ENCODE results near the gene UBE3A.

UBE3A gene

DNA sequence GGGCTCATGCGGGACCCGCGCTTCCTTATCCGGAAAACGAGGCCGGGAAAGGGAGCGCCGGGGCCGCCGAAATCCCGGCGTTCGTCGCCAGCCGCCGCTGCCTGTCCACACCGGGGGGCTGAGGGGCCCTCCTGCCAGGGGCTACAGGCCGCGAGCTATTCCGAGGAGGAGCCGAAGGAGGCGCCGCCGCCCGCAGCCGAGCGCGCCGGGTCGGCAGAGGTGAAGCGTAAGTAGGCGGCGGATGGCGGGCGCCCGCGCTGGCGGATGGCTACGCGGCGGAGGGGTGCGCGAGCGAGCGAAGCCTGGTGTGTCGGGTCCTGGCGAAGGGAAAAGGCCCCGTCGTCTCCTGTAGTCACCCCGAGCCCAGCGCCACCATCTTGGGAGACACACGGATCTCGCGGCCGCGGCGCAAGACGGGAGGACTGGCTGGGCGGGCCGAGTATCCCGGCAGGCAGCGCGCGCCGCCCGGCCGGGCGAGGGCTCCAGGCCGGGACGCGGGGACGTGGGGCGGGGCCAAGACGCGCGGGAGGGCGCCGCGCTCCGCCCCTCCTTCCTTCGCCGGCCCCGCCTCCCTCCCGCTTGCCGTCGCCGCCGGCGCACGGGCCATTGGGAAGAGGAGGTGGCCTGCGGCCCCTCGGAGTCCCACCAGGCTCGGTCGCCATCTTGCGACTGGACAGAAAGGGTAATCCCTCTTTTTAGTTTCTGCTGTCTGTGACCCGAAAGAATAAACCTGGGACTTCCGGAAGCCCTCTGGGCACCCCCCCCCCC lies at the start of gene UBE3A:
Gene UBE3A, minus strand, starts transcription at position 424 of the 768 bp plus-strand sequence. CDS start 29,917 bp downstream, outside the sequence.
- H3K9me2 ChIP-seq (ENCODE audit: low read depth, low read length) = no peaks in the 10 kb centered on the region
- peaks cover 47% of the 10 kb centered on the region for H3K79me2 ChIP-seq (ENCODE audit: insufficient read depth, low read length)
- H3K4me3 ChIP-seq (ENCODE audit: low read depth, low read length, poor library complexity, severe bottlenecking) = peak within 1 kb of the TSS; percentile 86
- no peaks in the 10 kb centered on the region for H3F3A ChIP-seq (ENCODE audit: insufficient read depth, low read length)
- H3K27me3 ChIP-seq (ENCODE audit: insufficient read depth, low read length) = no peaks in the 10 kb centered on the region
- peaks cover 6% of the 10 kb centered on the region; the same call in 1 of the 2 replicates for H3K9me3 ChIP-seq (ENCODE audit: low read length)
- H3K36me3 ChIP-seq (ENCODE audit: insufficient read depth, low read length) = peaks cover 24% of the 10 kb centered on the region
- H3K4me2 ChIP-seq (ENCODE audit: low read length) = peak within 1 kb of the TSS; percentile 90
- H4K20me1 ChIP-seq (ENCODE audit: insufficient read depth, low read length) = no peaks in the 10 kb centered on the region
- peak within 1 kb of the TSS; percentile 86 for H3K9ac ChIP-seq (ENCODE audit: low read length)
- peaks cover 26% of the 10 kb centered on the region for H3K4me1 ChIP-seq (ENCODE audit: insufficient read depth, low read length, severe bottlenecking)
- H2AFZ ChIP-seq (ENCODE audit: low read length) = peak within 1 kb of the TSS; percentile 2; the same call in 1 of the 2 replicates
- peak within 1 kb of the TSS; percentile 62 for H3K27ac ChIP-seq (ENCODE audit: low read depth, low read length, poor library complexity, severe bottlenecking)
- no peak for TF ChIP-seq EZH2 (IDR thresholded peaks at IDR 0.05; ENCODE audit: borderline replicate concordance, low read length)
- TF ChIP-seq, protein P1, sequence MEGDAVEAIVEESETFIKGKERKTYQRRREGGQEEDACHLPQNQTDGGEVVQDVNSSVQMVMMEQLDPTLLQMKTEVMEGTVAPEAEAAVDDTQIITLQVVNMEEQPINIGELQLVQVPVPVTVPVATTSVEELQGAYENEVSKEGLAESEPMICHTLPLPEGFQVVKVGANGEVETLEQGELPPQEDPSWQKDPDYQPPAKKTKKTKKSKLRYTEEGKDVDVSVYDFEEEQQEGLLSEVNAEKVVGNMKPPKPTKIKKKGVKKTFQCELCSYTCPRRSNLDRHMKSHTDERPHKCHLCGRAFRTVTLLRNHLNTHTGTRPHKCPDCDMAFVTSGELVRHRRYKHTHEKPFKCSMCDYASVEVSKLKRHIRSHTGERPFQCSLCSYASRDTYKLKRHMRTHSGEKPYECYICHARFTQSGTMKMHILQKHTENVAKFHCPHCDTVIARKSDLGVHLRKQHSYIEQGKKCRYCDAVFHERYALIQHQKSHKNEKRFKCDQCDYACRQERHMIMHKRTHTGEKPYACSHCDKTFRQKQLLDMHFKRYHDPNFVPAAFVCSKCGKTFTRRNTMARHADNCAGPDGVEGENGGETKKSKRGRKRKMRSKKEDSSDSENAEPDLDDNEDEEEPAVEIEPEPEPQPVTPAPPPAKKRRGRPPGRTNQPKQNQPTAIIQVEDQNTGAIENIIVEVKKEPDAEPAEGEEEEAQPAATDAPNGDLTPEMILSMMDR (IDR thresholded peaks at IDR 0.05; ENCODE audit: low read length) = peak; percentile 7; the same call in 1 of the 2 replicates

- Histone ChIP-seq H3K36me3 (ENCODE audit: insufficient read depth, low read length) (no peaks in the 10 kb centered on the region), H3K79me2 (ENCODE audit: insufficient read depth, low read length) (no peaks in the 10 kb centered on the region), H3K9me3 (ENCODE audit: low read length) (no peaks in the 10 kb centered on the region), H3K4me3 (ENCODE audit: low read depth, low read length, poor library complexity, severe bottlenecking) (no peak overlapping the region), H2AFZ (ENCODE audit: low read length) (no peak overlapping the region), H3K27ac (ENCODE audit: low read depth, low read length, poor library complexity, severe bottlenecking) (no peak overlapping the region), H4K20me1 (ENCODE audit: insufficient read depth, low read length) (no peaks in the 10 kb centered on the region), H3K4me2 (ENCODE audit: low read length) (no peak overlapping the region), H3K9me2 (ENCODE audit: low read depth, low read length) (no peaks in the 10 kb centered on the region), H3K4me1 (ENCODE audit: insufficient read depth, low read length, severe bottlenecking) (no peaks in the 10 kb centered on the region), H3F3A (ENCODE audit: insufficient read depth, low read length) (no peaks in the 10 kb centered on the region), H3K27me3 (ENCODE audit: insufficient read depth, low read length) (no peaks in the 10 kb centered on the region), H3K9ac (ENCODE audit: low read length) (no peak overlapping the region)
- TF ChIP-seq EZH2 (IDR thresholded peaks at IDR 0.05; ENCODE audit: borderline replicate concordance, low read length) = no peak
- TF ChIP-seq, protein P1 (IDR thresholded peaks at IDR 0.05; ENCODE audit: low read length) = no peak
Observed at GRCh38 chr15:25487226-25487884, 48.5 kb upstream of the UBE3A start.

DNA sequence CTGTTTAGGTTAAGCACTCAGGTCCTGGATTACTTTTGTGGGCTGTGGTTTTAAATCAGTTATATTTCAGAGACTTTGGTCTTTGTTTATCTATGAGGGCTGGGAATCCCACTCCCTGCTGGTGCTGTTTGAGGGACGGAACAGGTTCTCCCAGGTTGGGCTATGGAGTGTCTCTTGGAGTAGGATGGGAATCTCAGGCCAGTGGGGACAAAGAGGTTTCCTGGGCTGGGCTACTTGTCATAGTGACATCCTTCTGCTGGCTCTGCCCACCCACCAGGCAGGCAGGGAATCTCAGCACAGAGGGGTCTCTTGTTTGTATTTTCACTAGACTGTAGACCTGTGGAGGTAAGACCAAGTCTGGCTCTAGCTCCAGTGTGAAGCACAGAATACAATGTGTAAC lies 47.2 kb upstream of the UBE3A start:
- no peaks in the 10 kb centered on the region for H3F3A ChIP-seq (ENCODE audit: insufficient read depth, low read length)
- H3K27ac ChIP-seq (ENCODE audit: low read depth, low read length, poor library complexity, severe bottlenecking) = no peak overlapping the region
- H4K20me1 ChIP-seq (ENCODE audit: insufficient read depth, low read length) = no peaks in the 10 kb centered on the region
- no peak for TF ChIP-seq EZH2 (IDR thresholded peaks at IDR 0.05; ENCODE audit: borderline replicate concordance, low read length)
- TF ChIP-seq, protein P1 (IDR thresholded peaks at IDR 0.05; ENCODE audit: low read length) = no peak
- H3K4me1 ChIP-seq (ENCODE audit: insufficient read depth, low read length, severe bottlenecking) = no peaks in the 10 kb centered on the region
- no peaks in the 10 kb centered on the region for H3K27me3 ChIP-seq (ENCODE audit: insufficient read depth, low read length)
- no peak overlapping the region for H3K4me2 ChIP-seq (ENCODE audit: low read length)
- H3K9me2 ChIP-seq (ENCODE audit: low read depth, low read length) = no peaks in the 10 kb centered on the region
- H3K4me3 ChIP-seq (ENCODE audit: low read depth, low read length, poor library complexity, severe bottlenecking) = no peak overlapping the region
- H3K79me2 ChIP-seq (ENCODE audit: insufficient read depth, low read length) = no peaks in the 10 kb centered on the region
- H2AFZ ChIP-seq (ENCODE audit: low read length) = no peak overlapping the region
- H3K9me3 ChIP-seq (ENCODE audit: low read length) = no peaks in the 10 kb centered on the region
- no peaks in the 10 kb centered on the region for H3K36me3 ChIP-seq (ENCODE audit: insufficient read depth, low read length)
- no peak overlapping the region for H3K9ac ChIP-seq (ENCODE audit: low read length)
